OCI-LY1 (cell line): Measurements from ENCODE around the gene YDJC.
"Not testable (repeated sequence)": the region's sequence is repeated elsewhere in the genome, so short reads cannot be mapped to it uniquely, and the experiment has no call there.

ENCODE experiments used
- H2AFZ ChIP-seq: fragments of 200-600 bp; sonication (generic), shearing (Covaris generic); 2 replicates; pipeline ENCODE4 v1.6.0; 2014; ENCODE audit warnings: antibody characterized with exemption, mild to moderate bottlenecking, low read length
- H3F3A ChIP-seq: fragments of 200-600 bp; sonication (generic), shearing (Covaris generic); 2 replicates; pipeline ENCODE4 v1.6.0; 2014; ENCODE audit warnings: mild to moderate bottlenecking, antibody characterized with exemption, low read length, moderate library complexity; ENCODE audit not compliant: insufficient read depth
- H3K27ac ChIP-seq: fragments of 200-600 bp; sonication (generic); 2 replicates; pipeline ENCODE4 v1.5.1; 2014; ENCODE audit warnings: low read length, mixed run types, mild to moderate bottlenecking, low read depth; ENCODE audit not compliant: poor library complexity, severe bottlenecking
- H3K27me3 ChIP-seq: fragments of 200-600 bp; sonication (generic); 2 replicates; pipeline ENCODE4 v1.6.0; 2014; ENCODE audit warnings: antibody characterized with exemption, mild to moderate bottlenecking, low read length, moderate library complexity; ENCODE audit not compliant: insufficient read depth
- H3K36me3 ChIP-seq: fragments of 200-600 bp; sonication (generic); 2 replicates; pipeline ENCODE4 v1.6.1; 2014; ENCODE audit warnings: mild to moderate bottlenecking, antibody characterized with exemption, low read length, moderate library complexity, mixed read lengths; ENCODE audit not compliant: insufficient read depth
- H3K4me1 ChIP-seq: fragments of 200-600 bp; sonication (generic); 2 replicates; pipeline ENCODE4 v1.5.1; 2014; ENCODE audit warnings: mild to moderate bottlenecking, low read length, moderate library complexity; ENCODE audit not compliant: insufficient read depth, severe bottlenecking
- H3K4me2 ChIP-seq: fragments of 200-600 bp; sonication (generic), shearing (Covaris generic); 2 replicates; pipeline ENCODE4 v1.6.1; 2014; ENCODE audit warnings: low read length
- H3K4me3 ChIP-seq: fragments of 200-600 bp; sonication (generic); 2 replicates; pipeline ENCODE4 v1.5.1; 2014; ENCODE audit warnings: low read length, low read depth, mild to moderate bottlenecking, mixed read lengths; ENCODE audit not compliant: poor library complexity, severe bottlenecking
- H3K79me2 ChIP-seq: fragments of 200-600 bp; shearing (Covaris generic); 2 replicates; pipeline ENCODE4 v1.6.1; 2016; ENCODE audit warnings: mixed run types, low read length, mixed read lengths; ENCODE audit not compliant: insufficient read depth
- H3K9ac ChIP-seq: fragments of 200-600 bp; sonication (generic), shearing (Covaris generic); 2 replicates; pipeline ENCODE4 v1.6.1; 2014; ENCODE audit warnings: mild to moderate bottlenecking, low read length, mixed read lengths
- H3K9me2 ChIP-seq: fragments of 200-600 bp; sonication (generic), shearing (Covaris generic); 2 replicates; pipeline ENCODE4 v1.6.1; 2014; ENCODE audit warnings: low read depth, mild to moderate bottlenecking, low read length, mixed read lengths
- H3K9me3 ChIP-seq: fragments of 200-600 bp; shearing (Covaris generic); 2 replicates; pipeline ENCODE4 v1.6.1; 2014; ENCODE audit warnings: low read length, mixed read lengths
- H4K20me1 ChIP-seq: fragments of 200-600 bp; sonication (generic), shearing (Covaris generic); 2 replicates; pipeline ENCODE4 v1.6.0; 2016; ENCODE audit warnings: mild to moderate bottlenecking, low read length; ENCODE audit not compliant: insufficient read depth
- CTCF ChIP-seq: fragments of 200-600 bp; sonication (generic), shearing (Covaris generic); IDR thresholded peaks from 2 replicates; pipeline ENCODE4 v1.5.1; 2017; ENCODE audit warnings: mild to moderate bottlenecking, antibody characterized with exemption, low read length, moderate library complexity, mixed read lengths
- EZH2 ChIP-seq: fragments of 200-600 bp; sonication (generic), shearing (Covaris generic); IDR thresholded peaks from 2 replicates; pipeline ENCODE4 v1.8.0; 2017; ENCODE audit warnings: borderline replicate concordance, mixed run types, mild to moderate bottlenecking, antibody characterized with exemption, low read length, moderate library complexity, mixed read lengths

YDJC gene

GRCh38 chr22:21646608-21647590, 17.1 kb upstream of the YDJC start:
- Histone ChIP-seq H3K4me2 (no peak overlapping the region), H4K20me1 (no peaks in the 10 kb centered on the region), H3K79me2 (peaks cover 4% of the 10 kb centered on the region; the same call in 1 of the 2 replicates), H3K4me1 (peaks cover 28% of the 10 kb centered on the region), H3F3A (no peaks in the 10 kb centered on the region), H3K27ac (no peak overlapping the region), H2AFZ (no peak overlapping the region), H3K9me2 (no peaks in the 10 kb centered on the region), H3K9ac (no peak overlapping the region), H3K4me3 (no peak overlapping the region), H3K9me3 (no peaks in the 10 kb centered on the region), H3K27me3 (no peaks in the 10 kb centered on the region), H3K36me3 (peaks cover 42% of the 10 kb centered on the region)
- TF ChIP-seq CTCF = peak; percentile 81
- no peak for TF ChIP-seq EZH2

GRCh38 chr22:21645513-21645912, 15.7 kb upstream of the YDJC start:
- H4K20me1 ChIP-seq, H3K4me3 ChIP-seq, H3K79me2 ChIP-seq, H3K9ac ChIP-seq, H3F3A ChIP-seq, H3K4me2 ChIP-seq, H2AFZ ChIP-seq, H3K9me2 ChIP-seq, H3K27me3 ChIP-seq, H3K27ac ChIP-seq, H3K9me3 ChIP-seq: not testable (repeated sequence)
- peaks cover 27% of the 10 kb centered on the region for H3K4me1 ChIP-seq
- H3K36me3 ChIP-seq = peaks cover 42% of the 10 kb centered on the region

- peak overlapping the region; percentile 85 for H3K9ac ChIP-seq
- H3K27ac ChIP-seq = peak overlapping the region; percentile 48
- H3K27me3 ChIP-seq = no peaks in the 10 kb centered on the region
- no peaks in the 10 kb centered on the region for H3K9me2 ChIP-seq
- peaks cover 4% of the 10 kb centered on the region; the same call in 1 of the 2 replicates for H3K79me2 ChIP-seq
- no peak overlapping the region for H2AFZ ChIP-seq
- peak overlapping the region; percentile 80 for H3K4me3 ChIP-seq
- no peaks in the 10 kb centered on the region for H4K20me1 ChIP-seq
- H3F3A ChIP-seq = no peaks in the 10 kb centered on the region
- H3K36me3 ChIP-seq = peaks cover 38% of the 10 kb centered on the region
- no peak for TF ChIP-seq EZH2
- TF ChIP-seq CTCF = peak; percentile 43
- peak overlapping the region; percentile 96 for H3K4me2 ChIP-seq
- H3K9me3 ChIP-seq = no peaks in the 10 kb centered on the region
- peaks cover 24% of the 10 kb centered on the region for H3K4me1 ChIP-seq
Observed at GRCh38 chr22:21643533-21644357, 13.9 kb upstream of the YDJC start.
